ENCODE measurements around the gene SARM1. TPM values are rescaled to one million over a fixed set of nuclear protein-coding genes. Genes with fewer than 3 reads are reported as not detected.

SARM1 gene
- total RNA-seq, 4 donors from 2014 or later, result 6.0 to 22.1 (median 9.5) TPM

DNA sequence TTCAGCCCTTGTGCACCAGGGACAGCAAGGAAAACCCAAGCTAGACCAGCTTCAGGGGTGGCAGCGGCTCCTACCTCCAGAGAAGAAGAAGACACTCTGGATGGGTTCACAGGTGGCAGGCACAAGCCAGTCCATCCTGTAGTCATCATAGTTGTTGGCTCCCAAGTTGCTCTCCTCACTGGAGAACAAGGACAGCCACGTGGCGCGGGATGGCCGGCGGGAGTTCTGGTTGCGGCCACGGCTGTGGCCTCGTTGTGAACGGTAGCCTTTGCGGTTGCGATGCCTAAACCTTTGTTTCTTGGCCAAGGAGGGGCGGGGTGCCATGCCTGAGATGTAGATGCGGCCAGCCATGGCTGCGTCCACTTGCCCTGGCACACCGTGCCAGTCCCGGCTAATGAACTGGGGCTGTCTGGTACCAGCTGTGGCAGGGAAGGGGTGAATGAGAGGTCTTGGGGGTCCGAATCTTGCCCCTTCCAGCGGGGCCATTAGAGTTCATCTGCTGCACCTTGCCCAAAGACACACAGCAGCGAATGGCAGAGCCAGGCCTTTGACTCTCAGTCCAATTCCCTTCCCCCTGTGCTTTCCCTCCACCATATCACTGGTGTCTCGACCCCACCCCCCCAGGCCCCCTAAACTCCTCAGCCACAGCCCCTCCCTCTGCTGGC is 3.7 kb upstream of the SARM1 start:
- WGBS, 2 donors (ENCODE audit: low coverage in 1 of 2), result 89% methylated on average over 10 of the region's 21 CpGs; no CpG with 5 or more reads in 1 of the 2 donors
- H3K4me3 ChIP-seq, result no peak overlapping the region
- intact Hi-C loops (cut with DNase I; ENCODE audit: low total_unique reads), result no loop called here
- H3K9me3 ChIP-seq, result no peaks in the 10 kb centered on the region
- TF ChIP-seq EP300 (IDR thresholded peaks at IDR 0.05; ENCODE audit: low read depth) (no peak), POLR2A (IDR thresholded peaks at IDR 0.05) (no peak), POLR2AphosphoS5 (IDR thresholded peaks at IDR 0.05) (no peak)
- TF ChIP-seq, protein P1, sequence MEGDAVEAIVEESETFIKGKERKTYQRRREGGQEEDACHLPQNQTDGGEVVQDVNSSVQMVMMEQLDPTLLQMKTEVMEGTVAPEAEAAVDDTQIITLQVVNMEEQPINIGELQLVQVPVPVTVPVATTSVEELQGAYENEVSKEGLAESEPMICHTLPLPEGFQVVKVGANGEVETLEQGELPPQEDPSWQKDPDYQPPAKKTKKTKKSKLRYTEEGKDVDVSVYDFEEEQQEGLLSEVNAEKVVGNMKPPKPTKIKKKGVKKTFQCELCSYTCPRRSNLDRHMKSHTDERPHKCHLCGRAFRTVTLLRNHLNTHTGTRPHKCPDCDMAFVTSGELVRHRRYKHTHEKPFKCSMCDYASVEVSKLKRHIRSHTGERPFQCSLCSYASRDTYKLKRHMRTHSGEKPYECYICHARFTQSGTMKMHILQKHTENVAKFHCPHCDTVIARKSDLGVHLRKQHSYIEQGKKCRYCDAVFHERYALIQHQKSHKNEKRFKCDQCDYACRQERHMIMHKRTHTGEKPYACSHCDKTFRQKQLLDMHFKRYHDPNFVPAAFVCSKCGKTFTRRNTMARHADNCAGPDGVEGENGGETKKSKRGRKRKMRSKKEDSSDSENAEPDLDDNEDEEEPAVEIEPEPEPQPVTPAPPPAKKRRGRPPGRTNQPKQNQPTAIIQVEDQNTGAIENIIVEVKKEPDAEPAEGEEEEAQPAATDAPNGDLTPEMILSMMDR (IDR thresholded peaks at IDR 0.05), result no peak
- peaks cover 11% of the 10 kb centered on the region for H3K27me3 ChIP-seq
- in situ Hi-C loops (cut with MboI; ENCODE audit: low pct_ligation_motif_present in 1 of 4, low pct_unique_long_range_greater_than_20kb in 1 of 4, low sequenced_read_pairs in 3 of 4), result no loop called here
- no peak for DNase-seq
- no peak overlapping the region for H3K27ac ChIP-seq
- H3K4me1 ChIP-seq, result peaks cover 4 to 16% (median 11%) of the 10 kb centered on the region in 4 donors
- H3K36me3 ChIP-seq, result peaks cover 0 to 11% (median 2%) of the 10 kb centered on the region in 4 donors

- intact Hi-C loops (cut with DNase I; ENCODE audit: low total_unique reads), result no loop called here
These were observed 3.1 kb upstream of the SARM1 start for GRCh38 chr17:28368306-28368831.

DNA sequence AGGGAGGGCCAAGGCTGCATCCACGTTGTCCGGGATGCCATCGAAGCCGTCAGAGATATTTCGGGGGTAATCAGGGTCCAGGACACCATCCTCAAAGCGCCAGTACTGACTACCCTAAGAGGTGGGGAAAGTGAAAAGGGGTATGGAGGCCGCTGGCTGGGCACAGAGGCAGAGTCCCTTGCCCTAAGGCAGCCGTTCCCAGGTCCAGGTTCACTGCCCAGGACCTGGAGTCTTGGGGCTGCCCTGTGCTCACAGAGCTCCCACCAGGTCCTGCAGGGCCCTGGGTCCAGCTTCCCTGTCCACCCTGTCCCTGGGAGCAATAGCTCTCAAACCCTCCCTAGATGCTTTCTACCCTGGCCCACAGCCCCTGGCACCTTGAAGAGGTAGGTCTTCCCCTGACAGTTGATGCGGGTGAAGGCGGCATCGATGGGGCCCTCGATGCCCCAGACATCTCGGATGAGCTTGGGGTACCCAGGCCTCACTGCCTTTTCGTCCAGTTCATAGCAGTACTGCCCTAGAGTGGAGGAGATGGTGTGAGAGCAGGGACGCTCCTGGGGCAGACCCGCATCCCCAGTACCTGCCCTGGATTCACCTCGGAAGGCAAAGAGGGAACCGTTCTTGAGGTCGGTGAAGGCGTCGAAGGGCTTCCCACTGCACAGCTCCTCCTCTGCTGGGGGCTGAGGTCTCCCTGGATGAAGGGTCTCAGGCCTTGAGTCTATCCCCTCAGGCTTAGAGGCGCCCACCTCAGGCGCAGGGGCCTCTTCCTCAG is 2.4 kb upstream of the SARM1 start:
- Histone ChIP-seq H3K27ac (no peak overlapping the region), H3K4me1 (peaks cover 8 to 20% (median 15%) of the 10 kb centered on the region in 4 donors), H3K4me3 (no peak overlapping the region), H3K27me3 (peaks cover 18% of the 10 kb centered on the region), H3K9me3 (no peaks in the 10 kb centered on the region), H3K36me3 (no peaks in the 10 kb centered on the region)
- DNase-seq, result no peak
- TF ChIP-seq POLR2AphosphoS5 (IDR thresholded peaks at IDR 0.05) (no peak), POLR2A (IDR thresholded peaks at IDR 0.05) (no peak), EP300 (IDR thresholded peaks at IDR 0.05; ENCODE audit: low read depth) (no peak)
- TF ChIP-seq, protein P1 (IDR thresholded peaks at IDR 0.05), result no peak
- in situ Hi-C loops (cut with MboI; ENCODE audit: low pct_ligation_motif_present in 1 of 4, low pct_unique_long_range_greater_than_20kb in 1 of 4, low sequenced_read_pairs in 3 of 4), result no loop called here
- 92% methylated on average over 23 of the region's 23 CpGs; no CpG with 5 or more reads in 1 of the 2 donors for WGBS, 2 donors (ENCODE audit: low coverage in 1 of 2)
- intact Hi-C loops (cut with DNase I; ENCODE audit: low total_unique reads), result no loop called here

More at GRCh38 chr17:28368306-28368831, 3.1 kb upstream of the SARM1 start:
- H3K36me3 ChIP-seq, result peaks cover 0 to 6% (median 2%) of the 10 kb centered on the region in 4 donors
- H3K9me3 ChIP-seq, result no peaks in the 10 kb centered on the region
- no peak for DNase-seq
- no peak overlapping the region for H3K27ac ChIP-seq
- peaks cover 16% of the 10 kb centered on the region for H3K27me3 ChIP-seq
- H3K4me1 ChIP-seq, result peaks cover 8 to 20% (median 15%) of the 10 kb centered on the region in 4 donors
- no peak overlapping the region for H3K4me3 ChIP-seq
- in situ Hi-C loops (cut with MboI; ENCODE audit: low pct_ligation_motif_present in 1 of 4, low pct_unique_long_range_greater_than_20kb in 1 of 4, low sequenced_read_pairs in 3 of 4), result no loop called here
- 73 to 100% methylated on average over 1 to 5 of the region's 5 CpGs for WGBS, 2 donors (ENCODE audit: low coverage in 1 of 2)
- TF ChIP-seq, protein P1 (IDR thresholded peaks at IDR 0.05), result no peak
- no peak for TF ChIP-seq POLR2AphosphoS5 (IDR thresholded peaks at IDR 0.05)

- H3K4me3 ChIP-seq, result no peak overlapping the region
- DNase-seq, result no peak
- no peaks in the 10 kb centered on the region for H3K36me3 ChIP-seq
- 83% methylated on average over 10 of the region's 10 CpGs; no CpG with 5 or more reads in 1 of the 2 donors for WGBS, 2 donors (ENCODE audit: low coverage in 1 of 2)
- TF ChIP-seq EP300 (IDR thresholded peaks at IDR 0.05; ENCODE audit: low read depth), result no peak
- no peak for TF ChIP-seq POLR2A (IDR thresholded peaks at IDR 0.05)
- TF ChIP-seq POLR2AphosphoS5 (IDR thresholded peaks at IDR 0.05), result no peak
- TF ChIP-seq, protein P1 (IDR thresholded peaks at IDR 0.05), result no peak
- H3K9me3 ChIP-seq, result no peaks in the 10 kb centered on the region
- in situ Hi-C loops (cut with MboI; ENCODE audit: low pct_ligation_motif_present in 1 of 4, low pct_unique_long_range_greater_than_20kb in 1 of 4, low sequenced_read_pairs in 3 of 4), result no loop called here
- H3K27ac ChIP-seq, result no peak overlapping the region
- peaks cover 8 to 20% (median 15%) of the 10 kb centered on the region in 4 donors for H3K4me1 ChIP-seq
- intact Hi-C loops (cut with DNase I; ENCODE audit: low total_unique reads), result no loop called here
- H3K27me3 ChIP-seq, result peaks cover 18% of the 10 kb centered on the region
These were observed 1.8 kb upstream of the SARM1 start for GRCh38 chr17:28369684-28370034.
